Right renal pelvis (tissue), 4 donors: Measurements from ENCODE around the gene ZNF700. TPM values are rescaled to one million over a fixed set of nuclear protein-coding genes. Genes with fewer than 3 reads are reported as not detected.
A peak's percentile ranks its signal among the peaks of the same experiment; 100 is the strongest.
"Not testable (repeated sequence)": the region's sequence is repeated elsewhere in the genome, so short reads cannot be mapped to it uniquely, and the experiment has no call there.

ENCODE experiments used
- DNase-seq, 4 donors: peaks; one replicate each; pipeline ENCODE4 v3.0.0-alpha.2; 2013; ENCODE audit warnings: low read depth in 4 of 4, low spot score in 3 of 4, missing footprints in 1 of 4
- polyA plus RNA-seq, 4 donors: library from polyadenylated mRNA; unstranded; fragments of 120-200 nt; gene quantifications; one replicate each; pipeline ENCODE4 v1.2.1, GENCODE V29; 2013; ENCODE audit not compliant: insufficient read length in 4 of 4

The ZNF700 gene
- polyA plus RNA-seq, 4 donors: 15.0 to 21.3 (median 17.4) TPM

- not testable (repeated sequence) for DNase-seq
These were observed 10.9 kb downstream of the ZNF700 start for GRCh38 chr19:11935829-11936228.

- not testable (repeated sequence) for DNase-seq
These were observed 13.5 kb downstream of the ZNF700 start for GRCh38 chr19:11938383-11938782.

- DNase-seq: not testable (repeated sequence)
These were observed 16.5 kb downstream of the ZNF700 start for GRCh38 chr19:11941361-11941887.

- no peak for DNase-seq
These were observed 17.3 kb downstream of the ZNF700 start for GRCh38 chr19:11942008-11942842.

GRCh38 chr19:11942843-11943108, 17.9 kb downstream of the ZNF700 start:
- DNase-seq: no peak

- no peak for DNase-seq
These were observed 19.7 kb downstream of the ZNF700 start for GRCh38 chr19:11944656-11945055.

- no peak for DNase-seq
These were observed 23.7 kb downstream of the ZNF700 start for GRCh38 chr19:11948646-11949045.

- DNase-seq: no peak
These were observed 24.3 kb downstream of the ZNF700 start for GRCh38 chr19:11949201-11949600.

- not testable (repeated sequence) for DNase-seq
These were observed 24.7 kb downstream of the ZNF700 start for GRCh38 chr19:11949614-11950080.

- no peak for DNase-seq
These were observed 25.4 kb downstream of the ZNF700 start for GRCh38 chr19:11950312-11950711.

GRCh38 chr19:11963566-11964355, 38.9 kb downstream of the ZNF700 start:
- peak; percentile 64 to 75 (median 70) for DNase-seq

GRCh38 chr19:11964496-11964857, 39.6 kb downstream of the ZNF700 start:
- DNase-seq: no peak

- peak; percentile 81 to 89 (median 88) for DNase-seq
These were observed 40.1 kb downstream of the ZNF700 start, which contains the start of gene ZNF763 for GRCh38 chr19:11964858-11965645. ZNF763 (plus strand) TSS chr19:11965040; CDS start chr19:11965209, 169 bp downstream.

GRCh38 chr19:11970174-11970573, 45.3 kb downstream of the ZNF700 start:
- DNase-seq: no peak

GRCh38 chr19:11971041-11971440, 46.1 kb downstream of the ZNF700 start:
- no peak for DNase-seq

GRCh38 chr19:11973019-11973810, 48.3 kb downstream of the ZNF700 start:
- no peak for DNase-seq

- no peak for DNase-seq
These were observed 53.7 kb downstream of the ZNF700 start for GRCh38 chr19:11978492-11979100.

- no peak for DNase-seq
These were observed 54.6 kb downstream of the ZNF700 start for GRCh38 chr19:11979527-11979926.

GRCh38 chr19:11982526-11982925, 57.6 kb downstream of the ZNF700 start:
- no peak for DNase-seq
